HG02588 (cell line): ENCODE data around the gene PEX10.
"Not testable (repeated sequence)": the region's sequence is repeated elsewhere in the genome, so short reads cannot be mapped to it uniquely, and the experiment has no call there.

Source experiments
- ATAC-seq: cut with Tn5 transposase; IDR thresholded peaks from one replicate; pipeline ENCODE4 v1.9.1; 2021; ENCODE audit warnings: mild to moderate bottlenecking, moderate library complexity; ENCODE audit not compliant: unreplicated experiment

The PEX10 gene

DNA sequence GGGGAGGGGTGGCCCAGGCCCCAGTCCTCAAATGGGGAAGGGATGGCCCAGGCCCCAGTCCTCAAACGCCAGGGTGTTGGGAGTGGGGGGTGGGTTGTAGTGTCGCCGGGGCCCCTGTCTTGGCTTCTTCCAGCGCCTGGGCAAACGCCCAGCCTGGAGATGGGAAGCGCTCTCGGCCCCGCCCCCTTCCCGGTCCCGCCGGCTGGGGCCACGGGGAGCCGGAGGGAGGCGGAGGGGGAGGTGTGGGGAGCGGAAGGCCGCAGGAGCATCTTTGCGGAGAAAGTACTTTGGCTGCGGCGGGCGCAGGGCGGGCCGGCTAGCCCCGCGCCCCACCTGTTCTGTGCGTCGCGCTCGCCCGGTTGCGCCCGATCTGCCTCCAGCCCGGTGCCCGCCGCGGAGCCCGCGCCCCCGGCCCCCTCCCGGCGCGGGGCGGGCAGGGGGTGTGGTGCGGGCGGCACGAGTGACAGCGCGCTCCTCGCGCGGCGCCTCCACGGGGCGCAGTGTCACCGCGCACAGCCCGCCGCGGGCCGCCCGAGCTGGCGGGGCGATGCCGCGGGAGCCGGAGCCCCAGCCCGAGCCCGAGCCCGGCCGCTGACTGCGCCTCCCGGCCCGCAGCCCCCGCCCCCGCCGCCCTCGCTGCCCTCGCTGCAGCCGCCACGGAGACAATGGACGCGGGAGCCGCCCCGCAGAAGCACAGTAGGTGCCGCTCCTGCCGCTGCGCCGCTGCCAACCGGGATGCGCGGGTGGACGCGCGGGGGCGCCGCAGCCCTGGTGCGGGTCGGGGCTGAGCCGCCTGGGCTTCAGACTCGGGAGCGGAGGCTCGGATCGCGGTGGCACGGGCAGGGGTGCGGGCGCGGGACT lies 31.1 kb upstream of the PEX10 start:
- ATAC-seq = no peak

DNA sequence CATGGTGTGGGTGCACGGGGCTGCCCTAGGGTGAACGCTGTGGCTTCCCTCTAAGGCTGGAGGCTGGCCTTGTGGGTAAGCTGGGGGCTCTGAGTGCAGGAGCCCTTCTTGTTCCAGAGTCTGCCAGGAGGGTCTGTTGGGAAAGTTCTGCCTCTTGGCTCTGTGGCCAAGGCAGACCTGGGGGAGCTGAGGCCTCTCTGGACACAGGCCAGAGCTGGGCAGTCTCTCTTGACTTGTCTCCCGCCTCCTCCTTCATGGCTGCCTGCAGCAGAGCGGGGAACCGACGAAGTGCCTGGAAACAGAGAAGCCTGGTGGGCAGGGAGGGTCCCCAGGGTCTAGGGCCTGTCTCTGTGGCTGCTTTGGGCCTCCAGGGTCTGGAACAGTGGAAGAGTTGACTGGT lies 30.3 kb upstream of the PEX10 start:
- no peak for ATAC-seq

DNA sequence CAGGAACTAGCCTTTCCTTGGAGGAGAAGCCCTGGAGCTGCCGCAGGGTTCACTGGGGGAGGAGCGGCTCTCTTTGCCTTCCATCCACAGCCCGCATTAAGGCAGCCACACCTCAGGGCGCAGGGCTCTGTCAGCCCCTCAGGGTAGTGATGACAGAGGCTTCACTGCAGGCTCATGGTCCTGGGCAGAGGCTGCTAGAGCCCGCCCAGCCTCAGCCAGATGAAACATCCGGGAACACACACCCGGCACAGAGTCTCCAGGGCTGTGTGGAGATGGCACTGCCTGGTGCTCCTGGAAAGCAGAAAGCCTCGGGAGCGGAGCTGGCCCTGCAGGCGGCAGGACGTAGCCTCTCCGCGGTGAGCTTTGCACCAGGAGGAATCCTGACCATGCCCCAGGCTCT lies 29.4 kb upstream of the PEX10 start:
- no peak for ATAC-seq

DNA sequence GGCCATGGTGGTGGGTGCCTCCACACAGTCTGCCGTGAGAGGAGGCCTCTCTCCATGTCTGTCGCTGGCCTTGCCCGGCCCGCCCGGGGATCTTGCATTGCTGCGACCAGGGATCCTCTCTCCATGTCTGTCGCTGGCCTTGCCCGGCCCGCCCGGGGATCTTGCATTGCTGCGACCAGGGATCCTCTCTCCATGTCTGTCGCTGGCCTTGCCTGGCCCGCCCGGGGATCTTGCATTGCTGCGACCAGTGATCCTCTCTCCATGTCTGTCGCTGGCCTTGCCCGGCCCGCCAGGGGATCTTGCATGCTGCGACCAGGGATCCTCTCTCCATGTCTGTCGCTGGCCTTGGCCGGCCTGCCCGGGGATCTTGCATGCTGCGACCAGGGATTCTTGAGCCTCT lies 28.0 kb upstream of the PEX10 start:
- ATAC-seq = not testable (repeated sequence)

DNA sequence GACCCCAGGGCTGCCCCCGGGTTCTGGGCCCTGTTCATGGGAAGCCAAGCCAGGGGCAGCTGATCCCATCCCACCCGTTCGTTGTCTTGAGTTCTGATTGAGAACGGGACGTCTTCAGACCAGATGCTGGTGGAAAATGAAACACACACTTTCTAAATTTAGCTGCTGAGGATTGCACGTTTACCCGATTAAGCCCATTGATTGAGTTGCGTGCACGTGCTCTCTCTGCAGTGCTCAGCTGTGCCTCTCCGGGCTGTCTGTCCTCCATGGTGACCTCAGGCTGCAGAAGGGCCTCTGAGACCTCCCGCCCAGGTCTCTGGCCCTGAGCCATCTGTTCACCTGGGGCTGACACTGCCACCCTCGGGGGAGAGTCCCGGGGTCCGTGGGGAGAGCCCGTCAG lies 27.0 kb upstream of the PEX10 start:
- ATAC-seq = no peak

DNA sequence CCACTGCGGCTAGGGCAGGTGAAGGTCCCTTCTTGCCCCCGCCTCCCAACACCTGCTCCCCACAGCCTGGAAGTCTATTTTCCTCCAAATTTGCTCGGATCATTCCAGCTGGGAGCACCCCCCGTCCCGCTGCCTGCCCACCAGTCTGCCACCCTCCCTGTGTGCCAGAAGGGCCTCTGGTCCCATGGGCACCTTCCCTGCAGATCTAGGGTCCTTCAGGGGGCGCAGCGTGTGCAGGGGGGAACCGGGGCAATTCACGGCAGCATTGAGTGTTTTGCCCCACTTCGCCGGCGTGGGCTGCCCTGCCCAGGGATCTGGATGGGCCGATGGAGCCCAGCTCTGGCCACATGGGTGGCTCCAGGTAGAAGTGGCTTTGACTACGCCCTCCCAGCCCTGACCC lies 26.3 kb upstream of the PEX10 start:
- no peak for ATAC-seq

DNA sequence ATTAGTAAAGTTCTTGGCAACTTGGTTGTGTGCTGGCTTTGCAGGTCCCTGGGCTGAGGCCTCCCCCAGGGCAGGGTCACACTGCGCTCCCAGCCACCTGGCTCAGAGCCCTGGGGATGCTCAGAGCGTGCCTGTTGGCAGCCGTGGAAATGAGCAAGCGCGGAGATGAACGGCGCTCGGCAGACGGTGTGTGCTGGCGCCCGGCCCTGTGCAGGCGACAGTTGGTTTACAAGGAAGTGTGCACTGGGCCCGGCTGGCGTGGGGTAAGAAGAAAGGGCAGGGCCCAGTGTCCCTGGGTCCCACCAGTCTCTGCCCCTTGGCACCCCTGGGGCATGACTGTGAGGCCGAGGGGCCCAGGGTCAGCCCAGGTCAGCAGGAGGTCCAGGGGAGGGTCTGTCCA lies 25.7 kb upstream of the PEX10 start:
- no peak for ATAC-seq

DNA sequence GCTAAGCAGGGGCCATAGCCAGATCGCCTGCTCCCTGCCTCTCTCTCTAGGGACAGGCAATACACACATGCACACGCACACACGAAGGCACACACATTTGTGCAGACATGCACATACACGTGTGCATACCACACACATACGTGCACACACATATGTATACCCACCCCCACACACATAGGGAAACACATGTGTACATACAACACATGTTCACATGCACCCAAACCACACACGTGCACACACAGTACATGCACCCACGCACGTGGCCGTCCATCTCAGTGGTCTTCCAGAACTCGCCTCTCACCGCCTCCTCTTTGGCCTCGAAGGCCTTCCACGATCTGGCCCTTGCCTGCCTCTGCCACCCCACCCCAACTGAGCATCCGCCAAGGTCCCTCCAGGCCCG lies 25.3 kb upstream of the PEX10 start:
- ATAC-seq = no peak

DNA sequence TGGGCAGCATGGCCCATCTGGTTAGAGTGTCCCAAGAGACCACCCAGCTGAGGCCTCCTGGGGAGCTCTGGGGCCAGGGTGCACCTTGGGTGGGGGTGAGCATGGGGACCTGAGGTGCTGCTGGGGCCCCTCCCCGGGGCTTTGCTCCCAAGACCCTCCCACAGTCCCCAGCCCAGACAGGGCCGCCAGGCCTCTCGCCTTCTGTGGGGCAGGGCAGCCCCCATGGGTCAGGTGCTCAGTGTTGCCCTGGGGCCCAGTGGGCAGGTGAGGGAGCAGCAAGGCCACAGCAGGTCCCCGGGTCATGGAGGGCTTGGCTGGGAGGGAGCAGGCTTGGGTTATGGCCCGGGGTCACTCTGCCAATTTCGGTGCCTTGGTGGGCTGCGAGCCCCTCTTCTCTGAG lies 24.5 kb upstream of the PEX10 start:
- ATAC-seq = no peak

DNA sequence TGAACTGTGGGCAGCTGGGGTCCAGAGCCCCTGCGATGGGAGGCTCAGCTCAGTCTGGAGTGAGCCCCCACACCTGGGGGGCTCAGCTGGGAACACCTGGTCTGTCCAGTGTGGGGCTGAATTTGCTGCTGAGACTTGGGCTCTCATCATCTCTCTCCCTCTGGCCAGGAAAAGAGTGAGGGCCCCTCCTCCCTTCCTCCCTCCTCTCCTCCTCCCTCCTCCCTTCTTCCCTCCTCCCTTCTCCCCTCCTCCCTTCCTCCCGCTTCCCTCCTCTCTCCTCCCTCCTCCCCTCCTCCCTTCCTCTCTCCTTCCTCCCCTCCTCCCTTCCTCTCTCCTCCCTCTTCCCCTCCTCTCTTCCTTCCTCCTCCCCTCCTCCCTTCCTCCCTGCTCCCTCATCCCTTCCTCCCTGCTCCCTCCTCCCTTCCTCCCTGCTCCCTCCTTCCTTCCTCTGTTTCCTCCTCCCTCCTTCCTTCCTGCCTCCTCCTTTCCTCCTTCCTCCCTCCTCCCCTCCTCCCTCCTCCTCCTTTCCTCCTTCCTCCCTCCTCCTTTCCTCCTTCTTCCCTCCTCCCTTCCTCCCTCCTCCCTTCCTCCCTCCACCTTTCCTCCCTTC lies 23.5 kb upstream of the PEX10 start:
- ATAC-seq = no peak

DNA sequence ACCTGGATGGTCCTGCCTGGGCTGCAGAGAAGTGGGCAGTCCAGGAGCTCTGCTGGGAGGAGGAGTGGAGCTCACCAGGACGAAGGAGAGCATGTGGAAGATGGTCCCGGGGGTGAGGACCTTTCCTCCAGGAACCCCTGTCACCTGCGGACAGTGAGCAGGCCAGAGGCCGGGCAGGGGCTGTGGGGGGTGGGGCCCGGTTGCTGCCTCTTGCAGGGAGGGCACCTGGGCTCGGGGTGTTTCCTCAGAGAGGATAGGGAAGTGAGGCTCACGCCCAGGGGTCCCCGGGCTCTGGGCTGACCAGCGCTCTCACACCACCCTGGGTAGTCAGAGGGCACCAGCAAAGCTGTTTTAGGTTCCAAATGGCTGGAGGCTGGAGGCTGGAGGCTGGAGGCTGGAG lies 22.7 kb upstream of the PEX10 start:
- no peak for ATAC-seq

DNA sequence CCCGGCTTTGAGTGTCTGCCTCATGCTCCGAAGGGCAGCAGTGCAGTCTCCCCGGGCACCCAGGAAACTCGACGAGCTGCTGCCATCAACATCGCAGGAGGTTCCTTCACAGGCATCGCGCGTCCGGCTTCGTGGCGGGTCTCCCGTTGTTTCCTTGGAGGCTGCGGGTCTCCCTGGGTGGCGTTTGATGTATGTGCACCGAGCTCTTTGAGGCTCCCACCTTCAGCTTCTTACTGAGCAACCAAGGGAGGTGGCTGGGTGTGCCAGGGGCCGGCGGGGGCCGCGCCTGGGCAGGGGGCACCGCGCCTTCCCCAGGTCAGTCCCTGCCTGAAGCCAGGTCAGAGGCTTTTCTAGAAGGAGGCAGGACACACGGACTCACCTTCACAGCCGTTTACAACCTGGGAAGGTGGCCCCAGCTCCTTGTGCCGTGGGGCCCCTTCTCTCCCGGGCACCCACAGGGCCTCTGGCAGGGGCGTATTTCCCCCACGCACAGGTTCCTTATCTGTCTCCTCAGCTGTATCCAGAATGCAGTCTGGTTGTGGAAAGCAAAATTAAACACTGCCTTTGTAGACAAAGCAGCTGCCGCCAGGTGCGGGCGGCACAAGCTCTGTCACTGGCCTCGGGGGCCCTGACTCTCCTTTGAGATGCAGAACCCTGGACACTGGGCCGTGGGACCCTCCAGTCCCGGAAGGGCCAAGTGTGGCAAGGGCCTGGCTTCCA lies 21.7 kb upstream of the PEX10 start:
- no peak for ATAC-seq

DNA sequence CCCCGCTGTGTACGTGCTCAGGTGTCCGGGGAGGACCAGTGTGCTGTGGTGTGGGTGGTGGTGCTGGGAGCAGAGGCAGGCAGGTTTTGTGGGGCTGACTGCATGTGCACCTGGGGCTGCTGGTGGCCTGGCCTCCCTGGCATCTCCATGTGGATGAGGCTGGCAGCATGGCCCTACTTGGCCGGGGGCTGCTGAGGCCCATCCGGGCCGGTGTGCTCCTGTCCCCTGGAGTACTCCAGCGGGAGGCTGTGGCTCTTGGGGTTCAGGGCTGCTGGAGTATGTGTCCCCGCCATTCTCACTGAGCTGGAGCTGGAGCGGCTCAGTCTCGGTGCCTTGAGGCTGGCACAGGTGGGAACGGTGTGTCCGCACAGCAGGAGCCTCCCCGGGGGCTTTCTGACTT lies 20.8 kb upstream of the PEX10 start:
- no peak for ATAC-seq

DNA sequence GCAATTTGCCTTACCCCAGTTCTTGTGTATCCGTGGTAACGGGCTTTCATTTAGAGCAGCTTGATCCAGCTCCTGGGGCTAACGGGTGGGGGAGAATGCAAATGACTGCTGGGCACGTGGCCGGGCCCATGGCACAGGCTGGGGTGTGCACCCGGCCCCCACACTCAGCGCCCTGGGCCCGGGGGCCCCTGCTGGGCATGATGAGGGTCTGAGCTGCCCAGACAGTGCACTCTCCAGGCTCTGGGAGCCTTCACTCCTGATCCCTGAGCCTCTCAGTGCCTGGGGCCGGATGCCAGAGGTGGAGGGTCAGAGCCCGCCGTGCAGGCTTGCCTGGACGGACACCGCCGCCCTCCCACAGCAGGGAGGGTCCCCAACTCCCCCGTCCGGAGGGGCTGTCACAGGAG lies 20.1 kb upstream of the PEX10 start:
- no peak for ATAC-seq

DNA sequence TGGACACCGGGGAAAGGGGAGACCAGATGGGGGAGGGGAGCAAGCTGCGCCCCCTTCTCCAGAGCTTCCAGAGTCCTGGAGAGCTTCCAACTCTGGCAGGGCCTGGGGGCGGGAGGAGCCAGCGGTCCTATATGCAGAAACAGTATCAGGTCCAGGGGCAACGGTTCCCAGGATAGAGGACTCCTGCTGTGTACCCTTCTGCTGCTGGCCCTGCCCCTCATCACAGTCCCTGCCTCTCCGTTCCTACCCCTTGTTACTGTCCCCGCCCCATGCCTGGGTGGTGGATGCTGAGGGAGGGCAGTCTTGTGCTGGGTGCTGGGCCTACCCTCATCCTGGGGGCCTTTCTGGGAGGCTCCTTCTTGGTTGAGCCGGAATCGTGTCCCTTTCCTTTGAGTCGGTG lies 19.2 kb upstream of the PEX10 start:
- no peak for ATAC-seq

DNA sequence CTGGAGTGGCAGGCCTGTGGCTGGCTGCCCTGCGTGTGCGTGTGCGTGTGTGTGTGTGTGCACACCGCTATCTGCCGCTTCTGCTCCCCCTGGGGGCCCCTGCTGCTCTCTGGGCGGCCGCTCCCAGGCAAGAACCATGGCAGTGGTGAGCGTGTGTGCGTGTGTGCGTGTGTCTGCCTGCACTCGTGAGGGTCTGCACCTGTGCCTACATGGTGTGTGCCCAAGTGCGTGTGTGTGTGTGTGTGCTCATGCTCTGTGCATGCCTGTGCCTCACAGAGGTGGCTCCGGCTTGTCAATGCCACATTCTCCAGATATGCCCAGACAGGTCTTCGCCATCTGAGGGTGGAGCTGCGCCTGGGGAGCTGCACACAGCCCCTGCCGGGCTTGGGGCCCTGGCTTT lies 18.7 kb upstream of the PEX10 start:
- ATAC-seq = no peak

DNA sequence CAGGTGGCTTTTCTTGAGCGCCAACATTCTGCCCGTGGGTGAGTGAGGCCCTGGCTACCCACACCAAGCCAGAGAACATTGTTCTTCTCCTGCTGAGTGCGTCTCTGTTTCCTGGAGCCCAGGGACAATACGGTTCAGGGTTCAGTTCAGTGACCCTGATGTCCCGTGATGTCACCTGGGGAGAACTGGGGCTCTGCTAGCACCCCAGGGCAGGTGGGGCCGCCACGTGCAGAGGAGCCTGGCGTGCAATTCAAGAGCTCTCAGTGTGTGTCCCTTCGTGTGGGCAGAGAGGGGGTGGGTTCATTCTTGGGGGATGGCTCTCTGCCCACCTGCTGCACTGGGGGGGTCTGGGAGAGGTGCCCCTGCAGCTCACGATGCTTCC lies 18.2 kb upstream of the PEX10 start:
- no peak for ATAC-seq

DNA sequence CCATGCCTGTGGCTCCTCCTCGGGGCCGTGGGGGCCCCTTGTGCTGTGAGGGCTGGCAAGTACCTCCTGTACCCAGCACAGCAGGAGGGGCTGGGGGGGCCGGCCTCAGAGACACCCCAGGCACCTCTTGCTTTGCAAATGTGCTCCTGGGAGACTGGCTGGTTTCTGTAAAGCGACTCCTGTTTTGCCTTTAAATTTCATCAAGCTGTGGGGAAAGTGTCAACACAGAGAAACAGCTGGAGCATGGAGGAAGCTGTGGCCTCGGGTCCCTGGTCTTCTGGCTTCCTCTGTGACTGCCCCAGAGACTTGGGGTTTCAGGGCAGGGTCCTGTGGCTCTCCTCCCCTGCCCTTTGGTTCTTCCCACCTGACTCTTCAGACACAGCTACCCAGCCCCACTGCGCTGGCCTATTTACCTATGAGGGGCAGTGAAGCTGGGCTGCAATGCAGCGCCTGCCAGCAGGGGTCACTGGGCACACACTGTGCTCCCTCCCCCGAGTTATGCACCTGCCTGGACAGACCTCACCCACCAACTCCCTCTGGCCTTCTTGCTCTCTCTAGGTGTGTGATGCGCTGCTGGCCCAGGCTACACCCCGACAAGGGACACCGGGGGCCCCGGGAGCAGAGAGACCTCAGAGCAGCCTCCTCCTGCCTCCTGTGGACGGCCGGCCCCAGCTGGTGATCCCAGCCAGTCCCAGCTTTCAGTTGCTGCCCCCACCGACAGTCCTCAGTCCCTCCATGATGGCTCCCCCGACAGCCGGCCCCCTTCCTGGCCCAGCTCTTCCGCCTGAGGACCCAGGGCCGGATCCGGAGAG lies 17.6 kb upstream of the PEX10 start:
- ATAC-seq = no peak

DNA sequence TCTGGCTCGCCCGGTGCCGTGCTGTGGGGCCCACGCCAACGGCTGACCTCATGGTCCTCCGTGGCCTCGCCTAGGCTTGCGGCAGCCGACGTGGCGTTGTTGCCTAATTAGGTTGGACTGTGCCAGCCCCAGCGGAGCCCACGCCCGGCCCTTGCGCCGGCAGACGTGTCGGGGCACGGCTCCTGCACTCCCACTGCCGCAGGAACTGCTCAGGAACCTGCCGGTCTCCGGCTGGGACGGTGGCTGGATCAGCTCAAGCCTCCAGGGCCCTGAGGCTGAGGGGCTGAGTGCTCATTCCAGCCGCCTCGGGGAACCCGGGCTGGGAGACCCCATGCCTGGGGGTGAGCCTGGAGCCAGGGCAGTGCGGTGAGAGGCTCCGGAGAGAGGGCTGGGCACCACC lies 16.1 kb upstream of the PEX10 start:
- ATAC-seq = no peak

DNA sequence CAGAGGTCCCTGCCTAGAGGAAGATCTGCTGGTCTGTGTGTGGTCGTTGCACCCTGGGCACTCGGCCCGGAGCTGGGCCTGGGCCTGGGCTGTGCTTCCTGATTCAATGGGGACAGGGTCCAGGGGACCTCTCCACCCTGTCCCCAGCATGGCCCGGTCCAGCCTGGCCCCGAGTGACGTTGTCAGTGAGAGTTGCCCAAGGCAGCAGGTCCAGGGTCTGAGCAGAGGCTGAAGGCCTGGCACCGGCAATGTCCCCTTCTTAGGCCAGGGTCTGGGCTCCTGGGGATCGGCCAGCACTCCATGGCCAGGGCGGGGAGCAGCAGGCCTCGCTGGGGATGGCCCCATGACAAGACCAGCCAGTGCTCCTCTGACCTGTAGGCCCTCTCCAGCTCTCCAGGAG lies 15.6 kb upstream of the PEX10 start:
- no peak for ATAC-seq

DNA sequence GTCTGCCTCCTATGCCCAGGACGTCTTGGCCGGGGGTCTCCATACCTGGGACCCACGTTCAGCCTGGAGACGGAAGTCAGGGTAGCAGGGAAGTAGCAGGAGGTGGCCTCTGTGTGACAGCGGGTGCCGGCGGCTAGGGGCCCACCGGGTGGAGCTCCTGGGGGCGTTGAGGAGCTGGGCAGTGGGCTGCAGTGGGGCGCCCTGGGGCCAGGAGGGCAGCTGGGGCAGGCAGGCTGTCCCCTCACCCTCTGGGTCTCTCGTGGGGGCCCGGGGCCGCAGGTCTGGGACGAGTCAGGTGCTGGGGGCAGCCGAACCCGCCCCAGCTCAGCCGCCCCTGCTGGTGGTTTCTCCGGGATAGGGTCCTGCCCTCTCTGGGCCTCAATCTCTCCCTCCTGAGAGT lies 14.7 kb upstream of the PEX10 start:
- no peak for ATAC-seq
